HG03460 (cell line): Measurements from ENCODE around the gene ERG28.

Experiments used
- ATAC-seq: cut with Tn5 transposase; IDR thresholded peaks from one replicate; pipeline ENCODE4 v1.9.1; 2021; ENCODE audit not compliant: unreplicated experiment

Gene ERG28

GRCh38 chr14:75660238-75660629 is 442 bp downstream of the ERG28 start:
- no peak for ATAC-seq

GRCh38 chr14:75658957-75659356 is 1.7 kb downstream of the ERG28 start:
- ATAC-seq = no peak

GRCh38 chr14:75657331-75657730 is 3.3 kb downstream of the ERG28 start:
- ATAC-seq = no peak

GRCh38 chr14:75655235-75655634 is 5.4 kb downstream of the ERG28 start:
- no peak for ATAC-seq

- peak; percentile 71 for ATAC-seq
These were observed 6.4 kb downstream of the ERG28 start for GRCh38 chr14:75654127-75654732.

GRCh38 chr14:75653563-75653962 is 7.1 kb downstream of the ERG28 start:
- ATAC-seq = no peak

GRCh38 chr14:75650253-75651058 is 10.2 kb downstream of the ERG28 start:
- ATAC-seq = no peak

- ATAC-seq = no peak
These were observed 10.9 kb downstream of the ERG28 start for GRCh38 chr14:75649773-75650172.

- no peak for ATAC-seq
These were observed 11.3 kb downstream of the ERG28 start for GRCh38 chr14:75649337-75649736.

GRCh38 chr14:75648066-75648838 is 12.4 kb downstream of the ERG28 start:
- no peak for ATAC-seq

- ATAC-seq = no peak
These were observed 13.0 kb downstream of the ERG28 start for GRCh38 chr14:75647640-75648039.

- ATAC-seq = no peak
These were observed 13.9 kb downstream of the ERG28 start for GRCh38 chr14:75646762-75647161.

GRCh38 chr14:75645056-75645455 is 15.6 kb downstream of the ERG28 start:
- no peak for ATAC-seq

- ATAC-seq = no peak
These were observed 16.7 kb downstream of the ERG28 start for GRCh38 chr14:75643985-75644384.

GRCh38 chr14:75640876-75641275 is 19.8 kb downstream of the ERG28 start:
- no peak for ATAC-seq

- no peak for ATAC-seq
These were observed 24.5 kb downstream of the ERG28 start for GRCh38 chr14:75636100-75636692.

- ATAC-seq = no peak
These were observed 25.8 kb downstream of the ERG28 start for GRCh38 chr14:75634848-75635247.

- no peak for ATAC-seq
These were observed 29.2 kb downstream of the ERG28 start for GRCh38 chr14:75631453-75631831.

GRCh38 chr14:75630695-75631452 is 29.8 kb downstream of the ERG28 start:
- no peak for ATAC-seq

- ATAC-seq = no peak
These were observed 31.9 kb downstream of the ERG28 start for GRCh38 chr14:75628816-75629215.

- ATAC-seq = no peak
These were observed 33.3 kb downstream of the ERG28 start for GRCh38 chr14:75627406-75627805.
